ENCODE data around the gene IFNL1. TPM values are rescaled to one million over a fixed set of nuclear protein-coding genes. Genes with fewer than 3 reads are reported as not detected.
"Not testable (repeated sequence)": the region's sequence is repeated elsewhere in the genome, so short reads cannot be mapped to it uniquely, and the experiment has no call there.

Gene IFNL1
- total RNA-seq, 2 experiments from 2014 or later = not detected

- no peak overlapping the region for H3K4me3 Mint-ChIP-seq
- H3K9me3 Mint-ChIP-seq = no peaks in the 10 kb centered on the region
- ATAC-seq (ENCODE audit: low read depth) (no peak), DNase-seq (no peak)
- H3K4me1 Mint-ChIP-seq = peaks cover 11% of the 10 kb centered on the region
- H3K27me3 Mint-ChIP-seq = peaks cover 13% of the 10 kb centered on the region
- H3K36me3 Mint-ChIP-seq = peaks cover 23% of the 10 kb centered on the region
- H3K27ac Mint-ChIP-seq = no peak overlapping the region
- POLR2A ChIA-PET = no interaction called here
These were observed 11.8 kb downstream of the IFNL1 start for GRCh38 chr19:39307822-39308530.

- no peaks in the 10 kb centered on the region for H3K9me3 Mint-ChIP-seq
- DNase-seq (no peak), ATAC-seq (ENCODE audit: low read depth) (no peak)
- POLR2A ChIA-PET = no interaction called here
- H3K4me1 Mint-ChIP-seq = peaks cover 11% of the 10 kb centered on the region
- H3K4me3 Mint-ChIP-seq = no peak overlapping the region
- peaks cover 25% of the 10 kb centered on the region for H3K36me3 Mint-ChIP-seq
- H3K27me3 Mint-ChIP-seq = peaks cover 12% of the 10 kb centered on the region
- H3K27ac Mint-ChIP-seq = no peak overlapping the region
These were observed 12.5 kb downstream of the IFNL1 start for GRCh38 chr19:39308531-39309304.

GRCh38 chr19:39309305-39309670, 13.1 kb downstream of the IFNL1 start:
- H3K27ac Mint-ChIP-seq; H3K9me3 Mint-ChIP-seq; DNase-seq; H3K27me3 Mint-ChIP-seq; ATAC-seq (ENCODE audit: low read depth); H3K4me3 Mint-ChIP-seq: not testable (repeated sequence)
- POLR2A ChIA-PET = interaction anchor here (0.6 kb wide), 1 partner anchor 18 kb away, joined by 3 read pairs; no protein-coding TSS in a partner anchor
- Mint-ChIP-seq H3K36me3 (peaks cover 25% of the 10 kb centered on the region), H3K4me1 (peaks cover 11% of the 10 kb centered on the region)

- Mint-ChIP-seq H3K27ac (no peak overlapping the region), H3K9me3 (no peaks in the 10 kb centered on the region), H3K27me3 (peaks cover 1% of the 10 kb centered on the region), H3K36me3 (peaks cover 26% of the 10 kb centered on the region), H3K4me3 (no peak overlapping the region), H3K4me1 (peaks cover 6% of the 10 kb centered on the region)
- no peak for ATAC-seq (ENCODE audit: low read depth)
- POLR2A ChIA-PET = interaction anchor here (1.5 kb wide), 1 partner anchor 13 kb away, joined by 7 read pairs; no protein-coding TSS in a partner anchor
- no peak for DNase-seq
These were observed 14.5 kb downstream of the IFNL1 start for GRCh38 chr19:39310558-39311311.

- Mint-ChIP-seq H3K27ac (no peak overlapping the region), H3K27me3 (no peaks in the 10 kb centered on the region), H3K4me1 (peaks cover 12% of the 10 kb centered on the region), H3K36me3 (peaks cover 27% of the 10 kb centered on the region), H3K9me3 (no peaks in the 10 kb centered on the region), H3K4me3 (no peak overlapping the region)
- POLR2A ChIA-PET = no interaction called here
- no peak for ATAC-seq (ENCODE audit: low read depth)
- no peak for DNase-seq
These were observed 18.0 kb downstream of the IFNL1 start for GRCh38 chr19:39314016-39314728.

GRCh38 chr19:39315933-39316332, 19.7 kb downstream of the IFNL1 start:
- POLR2A ChIA-PET = no interaction called here
- no peak overlapping the region for H3K4me3 Mint-ChIP-seq
- ATAC-seq (ENCODE audit: low read depth) (no peak), DNase-seq (no peak)
- H3K4me1 Mint-ChIP-seq = peaks cover 13% of the 10 kb centered on the region
- no peak overlapping the region for H3K27ac Mint-ChIP-seq
- no peaks in the 10 kb centered on the region for H3K9me3 Mint-ChIP-seq
- peaks cover 24% of the 10 kb centered on the region for H3K36me3 Mint-ChIP-seq
- no peaks in the 10 kb centered on the region for H3K27me3 Mint-ChIP-seq

- Mint-ChIP-seq H3K4me1 (peaks cover 19% of the 10 kb centered on the region), H3K36me3 (peaks cover 23% of the 10 kb centered on the region), H3K27me3 (peaks cover 3% of the 10 kb centered on the region), H3K4me3 (no peak overlapping the region), H3K27ac (no peak overlapping the region), H3K9me3 (no peaks in the 10 kb centered on the region)
- DNase-seq = no peak
- POLR2A ChIA-PET = no interaction called here
- no peak for ATAC-seq (ENCODE audit: low read depth)
These were observed 20.6 kb downstream of the IFNL1 start for GRCh38 chr19:39316627-39317321.

- H3K36me3 Mint-ChIP-seq = peaks cover 22% of the 10 kb centered on the region
- POLR2A ChIA-PET = no interaction called here
- no peak for DNase-seq
- peaks cover 19% of the 10 kb centered on the region for H3K4me1 Mint-ChIP-seq
- no peak overlapping the region for H3K4me3 Mint-ChIP-seq
- H3K27ac Mint-ChIP-seq = no peak overlapping the region
- no peaks in the 10 kb centered on the region for H3K9me3 Mint-ChIP-seq
- ATAC-seq (ENCODE audit: low read depth) = no peak
- peaks cover 3% of the 10 kb centered on the region for H3K27me3 Mint-ChIP-seq
These were observed 21.3 kb downstream of the IFNL1 start for GRCh38 chr19:39317476-39317875.

GRCh38 chr19:39318071-39318470, 21.9 kb downstream of the IFNL1 start:
- POLR2A ChIA-PET = no interaction called here
- ATAC-seq (ENCODE audit: low read depth) (no peak), DNase-seq (no peak)
- H3K27me3 Mint-ChIP-seq = peaks cover 3% of the 10 kb centered on the region
- H3K9me3 Mint-ChIP-seq = no peaks in the 10 kb centered on the region
- peaks cover 22% of the 10 kb centered on the region for H3K4me1 Mint-ChIP-seq
- H3K4me3 Mint-ChIP-seq = no peak overlapping the region
- H3K27ac Mint-ChIP-seq = no peak overlapping the region
- peaks cover 18% of the 10 kb centered on the region for H3K36me3 Mint-ChIP-seq

GRCh38 chr19:39318690-39319089, 22.5 kb downstream of the IFNL1 start:
- POLR2A ChIA-PET = no interaction called here
- Mint-ChIP-seq H3K36me3 (peaks cover 16% of the 10 kb centered on the region), H3K27me3 (peaks cover 3% of the 10 kb centered on the region), H3K27ac (no peak overlapping the region), H3K4me1 (peaks cover 24% of the 10 kb centered on the region), H3K4me3 (no peak overlapping the region), H3K9me3 (no peaks in the 10 kb centered on the region)
- ATAC-seq (ENCODE audit: low read depth) (no peak), DNase-seq (no peak)

- no peaks in the 10 kb centered on the region for H3K9me3 Mint-ChIP-seq
- H3K4me3 Mint-ChIP-seq = peak overlapping the region; percentile 74
- ATAC-seq (ENCODE audit: low read depth) (no peak), DNase-seq (no peak)
- H3K27ac Mint-ChIP-seq = peak overlapping the region; percentile 64
- POLR2A ChIA-PET = no interaction called here
- H3K36me3 Mint-ChIP-seq = peaks cover 16% of the 10 kb centered on the region
- peaks cover 3% of the 10 kb centered on the region for H3K27me3 Mint-ChIP-seq
- peaks cover 27% of the 10 kb centered on the region for H3K4me1 Mint-ChIP-seq
These were observed 23.1 kb downstream of the IFNL1 start for GRCh38 chr19:39319098-39319891.

- H3K9me3 Mint-ChIP-seq = no peaks in the 10 kb centered on the region
- H3K4me1 Mint-ChIP-seq = peaks cover 27% of the 10 kb centered on the region
- H3K27me3 Mint-ChIP-seq = peaks cover 3% of the 10 kb centered on the region
- ATAC-seq (ENCODE audit: low read depth) (no peak), DNase-seq (no peak)
- H3K36me3 Mint-ChIP-seq = peaks cover 16% of the 10 kb centered on the region
- peak overlapping the region; percentile 74 for H3K4me3 Mint-ChIP-seq
- POLR2A ChIA-PET = interaction anchor here (1.4 kb wide), 1 partner anchor 20 kb away, joined by 5 read pairs; no protein-coding TSS in a partner anchor
- H3K27ac Mint-ChIP-seq = no peak overlapping the region
These were observed 23.7 kb downstream of the IFNL1 start for GRCh38 chr19:39319892-39320248.
